Karpas-422 (cell line): Measurements from ENCODE around the gene PLPPR3. TPM values are rescaled to one million over a fixed set of nuclear protein-coding genes. Genes with fewer than 3 reads are reported as not detected.

Experiments
- DNase-seq: peaks from one replicate; pipeline ENCODE4 v3.0.0-alpha.2; 2015
- H2AFZ ChIP-seq: fragments of 200-600 bp; sonication (generic); 2 replicates; pipeline ENCODE4 v1.6.1; 2014; ENCODE audit warnings: antibody characterized with exemption, low read length, mixed read lengths
- H3K27ac ChIP-seq: fragments of 200-600 bp; sonication (generic); 2 replicates; pipeline ENCODE4 v1.5.1; 2014; ENCODE audit warnings: mild to moderate bottlenecking, low read length, moderate library complexity
- H3K27me3 ChIP-seq: fragments of 200-600 bp; sonication (generic); 2 replicates; pipeline ENCODE4 v1.6.1; 2014; ENCODE audit warnings: low read length, mixed read lengths
- H3K36me3 ChIP-seq: fragments of 200-600 bp; sonication (generic); 2 replicates; pipeline ENCODE4 v1.6.1; 2014; ENCODE audit warnings: low read length, mixed read lengths; ENCODE audit not compliant: insufficient read depth
- H3K4me1 ChIP-seq: fragments of 200-600 bp; sonication (generic); 2 replicates; pipeline ENCODE4 v1.6.1; 2014; ENCODE audit warnings: mild to moderate bottlenecking, low read length, mixed read lengths
- H3K4me2 ChIP-seq: fragments of 200-600 bp; sonication (generic); 2 replicates; pipeline ENCODE4 v1.6.1; 2014; ENCODE audit warnings: low read length, low read depth, mild to moderate bottlenecking; ENCODE audit not compliant: poor library complexity, severe bottlenecking
- H3K4me3 ChIP-seq: fragments of 200-600 bp; sonication (generic); 2 replicates; pipeline ENCODE4 v1.5.1; 2014; ENCODE audit warnings: mild to moderate bottlenecking, antibody characterized with exemption, low read length, mixed read lengths
- H3K79me2 ChIP-seq: fragments of 200-600 bp; sonication (generic); 2 replicates; pipeline ENCODE4 v1.6.1; 2014; ENCODE audit warnings: mild to moderate bottlenecking, low read length, mixed read lengths
- H3K9ac ChIP-seq: fragments of 200-600 bp; sonication (generic); 2 replicates; pipeline ENCODE4 v1.6.0; 2014; ENCODE audit warnings: low read length
- H3K9me2 ChIP-seq: fragments of 200-600 bp; sonication (generic), shearing (Covaris generic); replicated peaks from 2 replicates; pipeline ENCODE4 v1.6.0; 2014; ENCODE audit warnings: mild to moderate bottlenecking, low read length, moderate library complexity; ENCODE audit not compliant: insufficient read depth
- H3K9me3 ChIP-seq: fragments of 300-700, 200-600 bp; sonication (generic); 2 replicates; pipeline ENCODE4 v1.6.1; 2014; ENCODE audit warnings: low read length, mixed read lengths
- H4K20me1 ChIP-seq: fragments of 200-600 bp; sonication (generic); 2 replicates; pipeline ENCODE4 v1.6.1; 2014; ENCODE audit warnings: mild to moderate bottlenecking, antibody characterized with exemption, low read length, low read depth; ENCODE audit not compliant: insufficient read depth
- total RNA-seq: library from RNA; depleted of rRNA; stranded (reverse); fragments of >200 nt; shearing (Covaris generic); gene quantifications from 2 replicates; pipeline ENCODE4 v1.2.3, GENCODE V29; 2014; ENCODE audit warnings: low replicate concordance

The PLPPR3 gene
- total RNA-seq, 1 experiment from 2014 or later: not detected

DNA sequence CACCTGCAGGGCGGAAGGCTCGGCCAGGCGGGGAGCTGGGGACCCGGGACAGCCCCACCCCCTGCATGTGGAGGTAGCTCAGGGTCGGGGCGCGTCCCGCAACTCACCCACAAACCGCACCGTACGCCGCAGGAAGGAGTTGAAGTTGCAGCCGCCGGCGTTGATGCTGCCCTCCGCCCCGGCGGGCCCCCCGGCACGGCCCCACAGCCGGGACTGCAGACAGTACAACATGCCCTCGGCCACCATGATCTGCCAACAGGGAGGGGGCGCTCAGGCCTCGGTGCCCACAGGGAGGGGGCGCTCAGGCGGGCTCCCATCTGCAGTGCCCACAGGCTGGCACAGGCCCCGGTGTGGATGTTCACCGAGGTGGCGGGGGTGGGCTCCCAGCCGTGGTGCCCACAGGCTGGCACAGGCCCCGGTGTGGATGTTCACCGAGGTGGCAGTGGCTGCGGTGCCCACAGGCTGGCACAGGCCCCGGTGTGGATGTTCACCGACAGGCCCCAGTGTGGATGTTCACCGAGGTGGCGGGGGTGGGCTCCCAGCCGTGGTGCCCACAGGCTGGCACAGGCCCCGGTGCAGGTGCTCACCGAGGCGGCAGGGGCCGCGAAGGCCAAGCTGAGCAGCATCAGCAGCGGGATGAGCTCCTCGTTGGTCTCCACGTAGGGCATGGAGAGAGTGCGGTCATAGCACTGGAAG, 6.5 kb downstream of the PLPPR3 start:
- Histone ChIP-seq H3K9ac (no peak overlapping the region), H3K36me3 (peaks cover 11% of the 10 kb centered on the region; the same call in 1 of the 2 replicates), H3K27me3 (no peaks in the 10 kb centered on the region), H3K4me2 (no peak overlapping the region), H4K20me1 (no peaks in the 10 kb centered on the region), H3K4me3 (no peak overlapping the region), H3K9me2 (no peaks in the 10 kb centered on the region; the same call in 1 of the 2 replicates), H3K27ac (no peak overlapping the region), H3K9me3 (no peaks in the 10 kb centered on the region), H3K79me2 (no peaks in the 10 kb centered on the region), H3K4me1 (no peaks in the 10 kb centered on the region), H2AFZ (no peak overlapping the region)
- no peak for DNase-seq

DNA sequence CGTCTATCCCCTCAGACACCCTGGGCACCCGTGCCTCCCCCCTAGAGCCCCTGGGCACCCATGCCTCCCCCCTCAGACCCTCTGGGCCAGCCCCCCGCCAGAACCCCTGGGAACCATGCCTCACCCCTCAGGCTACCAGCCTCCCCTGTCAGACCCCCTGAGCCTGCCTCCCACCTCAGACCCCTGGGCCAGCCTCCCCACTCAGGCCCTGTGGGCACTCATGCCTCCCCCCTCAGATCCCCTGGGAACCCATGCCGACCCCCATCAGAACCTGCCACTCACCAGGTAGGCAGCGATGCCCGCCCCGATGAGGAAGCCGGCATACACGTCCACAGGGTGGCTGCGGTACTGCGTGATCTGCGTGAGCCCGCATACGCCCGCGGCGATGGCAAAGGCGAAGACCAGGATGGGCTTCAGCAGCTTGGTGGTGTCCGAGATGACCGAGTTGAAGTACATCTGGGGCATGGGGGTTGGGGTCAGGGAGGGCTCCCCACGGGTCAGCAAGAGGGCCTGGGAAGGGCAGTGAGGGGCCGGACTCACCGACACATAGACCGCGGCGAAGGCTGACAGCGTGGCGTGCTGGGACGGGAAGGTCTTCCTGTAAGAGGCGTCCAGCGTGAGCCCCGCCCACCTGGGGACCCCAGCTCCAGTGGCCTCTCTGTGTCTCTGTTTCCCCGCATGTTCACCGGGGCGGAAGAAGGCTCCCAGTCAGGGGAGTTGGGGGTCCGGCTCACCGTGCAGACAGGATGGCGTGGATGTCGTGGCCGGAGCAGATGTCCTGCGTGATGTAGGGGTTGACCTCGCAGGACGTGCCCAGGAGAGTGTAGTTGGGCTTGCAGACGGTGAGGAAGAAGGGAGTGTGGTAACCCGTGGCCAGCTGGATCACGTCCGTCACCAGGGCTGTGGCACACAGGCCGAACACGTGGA, 7.3 kb downstream of the PLPPR3 start:
- no peak for DNase-seq

DNA sequence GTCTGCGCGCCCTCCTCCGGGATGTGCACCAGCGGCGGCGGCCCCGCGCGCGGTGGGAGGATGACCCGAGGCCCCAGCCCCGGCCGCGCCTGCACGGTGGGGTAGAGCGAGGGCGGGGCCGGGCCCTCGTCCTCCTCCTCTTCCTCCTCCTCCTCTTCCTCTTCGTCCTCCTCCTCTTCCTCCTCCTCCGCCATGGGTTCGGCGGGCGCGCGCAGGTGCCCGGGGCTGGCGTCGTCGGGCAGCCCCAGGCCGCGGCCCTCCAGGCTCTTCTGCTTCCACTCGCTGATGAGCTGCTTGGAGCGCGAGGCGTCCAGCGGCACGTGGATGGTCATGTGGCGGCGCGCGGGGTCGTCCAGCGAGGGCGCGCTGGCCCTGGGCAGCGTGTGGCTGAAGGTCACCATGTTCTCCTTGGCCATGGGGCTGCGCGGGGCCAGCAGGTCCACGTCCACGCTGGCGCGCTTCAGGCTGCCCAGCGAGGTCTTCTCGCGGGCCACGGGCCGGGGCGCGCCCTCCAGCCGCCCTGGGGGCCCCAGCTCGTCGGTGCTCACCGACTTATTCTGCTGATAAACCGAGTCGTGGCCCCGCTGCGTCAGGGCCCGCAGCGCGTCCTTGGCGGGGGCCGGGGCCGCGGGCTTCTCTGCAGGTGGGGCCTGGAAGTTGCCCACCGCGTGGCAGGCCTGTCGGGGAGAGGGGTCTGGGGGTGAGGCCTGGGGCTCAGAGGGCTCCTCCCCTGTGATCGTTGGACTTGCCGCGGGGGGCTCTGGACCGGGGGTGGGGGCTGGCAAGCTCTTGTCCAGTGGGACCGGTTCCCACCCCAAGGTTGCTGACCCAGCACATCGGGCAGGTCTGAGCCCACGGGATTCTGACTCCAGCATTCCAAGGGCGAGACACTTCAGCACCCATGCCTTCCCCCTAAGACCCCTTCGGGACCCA, 8.3 kb downstream of the PLPPR3 start:
- H3K9me2 ChIP-seq: no peaks in the 10 kb centered on the region; the same call in 1 of the 2 replicates
- H3K4me2 ChIP-seq: no peak overlapping the region
- no peak overlapping the region for H3K4me3 ChIP-seq
- peaks cover 8% of the 10 kb centered on the region; the same call in 1 of the 2 replicates for H4K20me1 ChIP-seq
- no peak overlapping the region for H3K27ac ChIP-seq
- peaks cover 19% of the 10 kb centered on the region for H3K36me3 ChIP-seq
- no peaks in the 10 kb centered on the region for H3K79me2 ChIP-seq
- H3K9ac ChIP-seq: no peak overlapping the region
- no peak overlapping the region for H2AFZ ChIP-seq
- no peaks in the 10 kb centered on the region for H3K9me3 ChIP-seq
- H3K27me3 ChIP-seq: no peaks in the 10 kb centered on the region
- H3K4me1 ChIP-seq: no peaks in the 10 kb centered on the region
- DNase-seq: no peak

More for the DNA sequence above, 7.3 kb downstream of the PLPPR3 start:
- H2AFZ ChIP-seq: no peak overlapping the region
- H3K27ac ChIP-seq: no peak overlapping the region
- no peaks in the 10 kb centered on the region for H3K9me3 ChIP-seq
- peaks cover 6% of the 10 kb centered on the region; the same call in 1 of the 2 replicates for H4K20me1 ChIP-seq
- no peak overlapping the region for H3K4me2 ChIP-seq
- H3K79me2 ChIP-seq: no peaks in the 10 kb centered on the region
- H3K27me3 ChIP-seq: no peaks in the 10 kb centered on the region
- H3K4me3 ChIP-seq: no peak overlapping the region
- peaks cover 19% of the 10 kb centered on the region for H3K36me3 ChIP-seq
- no peaks in the 10 kb centered on the region; the same call in 1 of the 2 replicates for H3K9me2 ChIP-seq
- no peaks in the 10 kb centered on the region for H3K4me1 ChIP-seq
- H3K9ac ChIP-seq: no peak overlapping the region

GRCh38 chr19:812747-813218, 9.0 kb downstream of the PLPPR3 start:
- H3K4me2 ChIP-seq: no peak overlapping the region
- H3K9me3 ChIP-seq: no peaks in the 10 kb centered on the region
- H3K36me3 ChIP-seq: peaks cover 22% of the 10 kb centered on the region
- no peaks in the 10 kb centered on the region; the same call in 1 of the 2 replicates for H3K9me2 ChIP-seq
- H3K27ac ChIP-seq: no peak overlapping the region
- H3K9ac ChIP-seq: no peak overlapping the region
- no peaks in the 10 kb centered on the region for H3K79me2 ChIP-seq
- peaks cover 12% of the 10 kb centered on the region for H4K20me1 ChIP-seq
- no peaks in the 10 kb centered on the region for H3K4me1 ChIP-seq
- H3K4me3 ChIP-seq: no peak overlapping the region
- DNase-seq: no peak
- H3K27me3 ChIP-seq: no peaks in the 10 kb centered on the region
- no peak overlapping the region for H2AFZ ChIP-seq

GRCh38 chr19:812049-812746, 9.6 kb downstream of the PLPPR3 start:
- peaks cover 28% of the 10 kb centered on the region for H3K36me3 ChIP-seq

GRCh38 chr19:811506-812048, 10.2 kb downstream of the PLPPR3 start:
- no peak for DNase-seq
- Histone ChIP-seq H3K27ac (no peak overlapping the region), H3K4me2 (no peak overlapping the region), H3K9ac (no peak overlapping the region), H3K4me3 (no peak overlapping the region), H4K20me1 (peaks cover 24% of the 10 kb centered on the region), H3K36me3 (peaks cover 34% of the 10 kb centered on the region), H2AFZ (no peak overlapping the region), H3K79me2 (0 out of 2 replicates have a peak, but pooled peaks cover 6% of the 10 kb centered on the region), H3K9me3 (no peaks in the 10 kb centered on the region), H3K9me2 (no peaks in the 10 kb centered on the region; the same call in 1 of the 2 replicates), H3K27me3 (no peaks in the 10 kb centered on the region), H3K4me1 (no peaks in the 10 kb centered on the region)

More at GRCh38 chr19:812049-812746, 9.6 kb downstream of the PLPPR3 start:
- H4K20me1 ChIP-seq: peaks cover 18% of the 10 kb centered on the region
- no peak overlapping the region for H3K4me3 ChIP-seq
- no peaks in the 10 kb centered on the region for H3K27me3 ChIP-seq
- no peaks in the 10 kb centered on the region for H3K4me1 ChIP-seq
- DNase-seq: no peak
- no peak overlapping the region for H3K9ac ChIP-seq
- H3K9me2 ChIP-seq: no peaks in the 10 kb centered on the region; the same call in 1 of the 2 replicates
- H3K9me3 ChIP-seq: no peaks in the 10 kb centered on the region
- no peak overlapping the region for H3K27ac ChIP-seq
- H3K79me2 ChIP-seq: no peaks in the 10 kb centered on the region
- no peak overlapping the region for H3K4me2 ChIP-seq
- no peak overlapping the region for H2AFZ ChIP-seq

DNA sequence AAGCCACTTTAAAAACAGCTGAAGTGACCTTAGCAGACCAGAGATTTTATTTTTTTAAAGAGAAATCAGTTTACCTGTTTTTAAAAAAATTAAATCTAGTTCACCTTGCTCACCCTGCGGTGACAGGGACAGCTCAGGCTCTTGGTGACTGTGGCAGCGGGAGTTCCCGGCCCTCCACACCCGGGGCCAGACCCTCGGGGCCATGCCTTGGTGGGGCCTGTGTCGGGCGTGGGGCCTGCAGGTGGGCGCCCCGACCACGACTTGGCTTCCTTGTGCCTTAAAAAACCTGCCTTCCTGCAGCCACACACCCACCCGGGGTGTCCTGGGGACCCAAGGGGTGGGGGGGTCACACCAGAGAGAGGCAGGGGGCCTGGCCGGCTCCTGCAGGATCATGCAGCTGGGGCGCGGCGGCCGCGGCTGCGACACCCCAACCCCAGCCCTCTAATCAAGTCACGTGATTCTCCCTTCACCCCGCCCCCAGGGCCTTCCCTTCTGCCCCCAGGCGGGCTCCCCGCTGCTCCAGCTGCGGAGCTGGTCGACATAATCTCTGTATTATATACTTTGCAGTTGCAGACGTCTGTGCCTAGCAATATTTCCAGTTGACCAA, 10.8 kb downstream of the PLPPR3 start:
- Histone ChIP-seq H3K4me1 (no peaks in the 10 kb centered on the region), H3K4me3 (no peak overlapping the region), H3K27me3 (no peaks in the 10 kb centered on the region), H3K9ac (no peak overlapping the region), H2AFZ (no peak overlapping the region), H3K79me2 (0 out of 2 replicates have a peak, but pooled peaks cover 6% of the 10 kb centered on the region), H3K27ac (no peak overlapping the region), H3K4me2 (no peak overlapping the region), H3K9me3 (no peaks in the 10 kb centered on the region), H3K36me3 (peaks cover 36% of the 10 kb centered on the region), H4K20me1 (peaks cover 29% of the 10 kb centered on the region), H3K9me2 (no peaks in the 10 kb centered on the region; the same call in 1 of the 2 replicates)
- DNase-seq: no peak
